Stimulated activated CD4-positive, alpha-beta T cell treated with anti-CD3 and anti-CD28 coated beads, Interleukin-4, amount 100 ng/mL, for 48 hours (primary cell): ENCODE measurements around the gene NUP205.

Experiments
- DNase-seq, 2 donors: peaks; one replicate each; pipeline ENCODE4 v3.0.0-alpha.2; 2020; ENCODE audit warnings: low read depth in 2 of 2

Gene NUP205

DNA sequence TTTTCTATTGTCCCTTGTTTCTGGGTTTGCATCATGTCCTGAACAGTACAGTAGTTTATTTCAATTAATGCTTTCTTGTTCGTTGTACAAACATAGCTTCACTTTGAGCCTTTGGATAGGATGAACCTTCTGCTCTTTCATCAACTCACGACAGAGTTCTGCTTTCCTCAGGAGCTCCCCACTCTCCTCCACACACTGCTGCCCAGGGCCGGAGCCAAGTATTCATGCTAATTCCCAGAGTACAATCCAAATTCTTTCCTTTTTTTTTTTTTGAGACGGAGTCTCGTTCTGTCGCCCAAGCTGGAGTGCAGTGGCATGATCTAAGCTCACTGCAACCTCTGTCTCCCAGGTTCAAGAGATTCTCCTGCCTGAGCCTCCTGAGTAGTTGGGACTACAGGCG is 7.5 kb upstream of the NUP205 start:
- no peak for DNase-seq

- DNase-seq, result no peak
These were observed 5.6 kb upstream of the NUP205 start for GRCh38 chr7:135552148-135552547.

DNA sequence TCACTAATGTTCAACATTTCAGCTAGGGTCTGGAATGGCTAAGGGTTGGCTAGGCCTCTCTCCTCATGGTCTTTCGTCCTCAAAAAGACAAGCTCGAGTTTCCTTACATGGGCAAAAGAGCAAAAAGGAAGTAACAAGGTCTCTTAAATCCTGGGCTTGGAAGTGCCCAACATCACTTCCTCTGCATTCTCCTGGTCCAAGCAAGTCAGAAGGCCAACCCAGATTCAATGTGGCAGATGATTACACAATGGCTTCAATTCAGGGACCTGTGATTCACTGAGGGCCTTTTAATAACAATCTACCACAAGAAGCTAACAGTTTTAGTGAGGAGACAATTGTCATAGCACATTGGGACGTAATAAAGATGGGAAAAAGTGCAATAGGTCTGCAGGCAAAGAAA is 4.4 kb upstream of the NUP205 start:
- no peak for DNase-seq

DNA sequence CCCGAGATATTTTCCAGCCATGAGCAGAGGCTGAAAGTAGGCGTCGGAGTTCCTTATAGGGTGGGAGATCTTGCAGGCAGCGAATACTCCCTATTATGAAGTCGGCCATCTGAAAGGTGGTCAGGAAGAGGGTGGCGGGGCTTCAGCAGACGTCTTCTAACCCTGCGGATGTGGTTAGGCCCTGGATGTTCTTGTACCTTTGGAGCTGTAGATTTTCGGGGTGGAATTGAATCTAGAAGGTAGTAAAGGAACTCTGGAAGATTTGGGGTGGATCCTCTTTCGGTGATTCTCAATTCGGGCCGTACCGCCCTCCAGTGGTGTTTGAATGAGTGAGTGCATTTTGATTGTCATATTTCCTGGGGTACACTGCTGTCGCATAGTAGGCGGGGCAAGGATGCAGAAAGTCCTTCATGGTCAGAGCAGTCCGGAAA is 635 bp downstream of the NUP205 start:
- peak; percentile 32 to 57 for DNase-seq

- DNase-seq, result no peak
These were observed 1.2 kb downstream of the NUP205 start for GRCh38 chr7:135558881-135559280.

DNA sequence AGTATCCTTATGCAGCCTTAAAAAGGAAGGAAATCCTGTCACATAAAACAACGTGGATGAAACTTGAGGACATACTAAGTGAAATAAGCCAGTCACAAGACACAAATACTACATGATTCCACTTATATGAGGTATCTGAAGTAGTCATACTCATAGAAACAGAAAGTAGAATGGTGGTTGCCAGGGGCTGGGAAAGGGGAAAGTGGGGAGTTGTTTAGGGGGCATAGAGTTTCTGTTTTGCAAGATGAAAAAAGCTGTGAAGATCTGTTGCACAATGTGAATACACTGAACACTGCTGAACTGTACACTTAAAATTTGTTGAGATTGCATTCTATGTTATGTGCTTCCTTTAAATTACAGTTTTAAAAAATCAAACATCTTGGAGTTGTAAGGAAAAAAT is 2.9 kb downstream of the NUP205 start:
- no peak for DNase-seq

DNA sequence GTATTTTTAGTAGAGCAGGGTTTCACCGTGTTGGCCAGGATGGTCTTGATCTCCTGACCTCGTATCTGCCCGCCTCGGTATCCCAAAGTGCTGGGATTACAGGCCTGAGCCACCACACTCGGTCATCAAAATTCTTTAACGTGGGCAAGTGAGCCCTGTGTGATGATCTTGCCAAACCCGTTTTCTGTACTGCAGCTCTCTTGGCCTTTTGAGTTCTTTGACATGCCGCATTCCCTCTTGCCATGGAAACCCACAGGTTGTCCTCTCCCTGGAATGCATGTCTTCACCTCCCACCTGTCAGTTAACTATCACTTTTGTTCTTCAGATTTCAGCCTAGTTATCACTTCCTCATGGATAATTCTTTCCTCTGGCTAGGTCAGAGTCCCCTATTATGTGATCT is 5.0 kb downstream of the NUP205 start:
- no peak for DNase-seq

- no peak for DNase-seq
These were observed 14.1 kb downstream of the NUP205 start for GRCh38 chr7:135571834-135572233.

DNA sequence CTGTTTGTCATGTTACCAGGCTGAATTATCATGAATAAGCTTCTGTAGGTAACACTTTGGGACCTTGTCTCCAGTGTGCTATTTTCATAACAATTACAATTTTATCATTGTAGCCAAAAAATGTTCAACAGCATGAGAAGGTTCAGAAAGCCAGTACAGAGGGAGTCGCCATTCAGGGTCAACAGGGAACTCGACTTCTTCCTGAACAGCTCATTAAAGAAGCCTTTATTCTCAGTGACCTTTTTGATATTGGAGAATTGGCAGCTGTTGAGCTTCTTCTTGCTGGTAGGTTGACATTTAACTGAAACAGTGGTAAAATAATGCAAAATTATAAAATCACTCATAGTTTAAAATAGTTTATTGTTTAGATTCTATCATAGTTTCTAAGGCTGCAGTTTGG is 15.8 kb downstream of the NUP205 start:
- DNase-seq, result no peak

- no peak for DNase-seq
These were observed 17.6 kb downstream of the NUP205 start for GRCh38 chr7:135575296-135575695.

DNA sequence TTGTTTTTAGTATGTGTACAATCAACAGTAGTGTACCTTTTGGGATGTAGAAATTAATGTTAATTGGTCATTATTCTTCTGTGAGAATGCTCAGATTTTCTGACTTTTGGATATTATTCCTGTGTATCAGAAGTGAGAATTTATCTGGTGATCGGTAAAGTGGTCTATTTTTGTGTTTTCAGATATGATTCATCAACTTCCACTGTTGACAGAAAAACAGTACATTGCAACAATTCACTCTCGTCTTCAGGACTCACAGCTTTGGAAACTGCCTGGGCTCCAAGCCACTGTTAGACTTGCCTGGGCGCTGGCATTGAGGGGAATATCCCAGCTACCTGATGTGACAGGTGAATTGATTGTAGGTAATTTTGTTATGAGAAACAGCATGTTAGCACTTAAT is 20.9 kb downstream of the NUP205 start:
- DNase-seq, result no peak

DNA sequence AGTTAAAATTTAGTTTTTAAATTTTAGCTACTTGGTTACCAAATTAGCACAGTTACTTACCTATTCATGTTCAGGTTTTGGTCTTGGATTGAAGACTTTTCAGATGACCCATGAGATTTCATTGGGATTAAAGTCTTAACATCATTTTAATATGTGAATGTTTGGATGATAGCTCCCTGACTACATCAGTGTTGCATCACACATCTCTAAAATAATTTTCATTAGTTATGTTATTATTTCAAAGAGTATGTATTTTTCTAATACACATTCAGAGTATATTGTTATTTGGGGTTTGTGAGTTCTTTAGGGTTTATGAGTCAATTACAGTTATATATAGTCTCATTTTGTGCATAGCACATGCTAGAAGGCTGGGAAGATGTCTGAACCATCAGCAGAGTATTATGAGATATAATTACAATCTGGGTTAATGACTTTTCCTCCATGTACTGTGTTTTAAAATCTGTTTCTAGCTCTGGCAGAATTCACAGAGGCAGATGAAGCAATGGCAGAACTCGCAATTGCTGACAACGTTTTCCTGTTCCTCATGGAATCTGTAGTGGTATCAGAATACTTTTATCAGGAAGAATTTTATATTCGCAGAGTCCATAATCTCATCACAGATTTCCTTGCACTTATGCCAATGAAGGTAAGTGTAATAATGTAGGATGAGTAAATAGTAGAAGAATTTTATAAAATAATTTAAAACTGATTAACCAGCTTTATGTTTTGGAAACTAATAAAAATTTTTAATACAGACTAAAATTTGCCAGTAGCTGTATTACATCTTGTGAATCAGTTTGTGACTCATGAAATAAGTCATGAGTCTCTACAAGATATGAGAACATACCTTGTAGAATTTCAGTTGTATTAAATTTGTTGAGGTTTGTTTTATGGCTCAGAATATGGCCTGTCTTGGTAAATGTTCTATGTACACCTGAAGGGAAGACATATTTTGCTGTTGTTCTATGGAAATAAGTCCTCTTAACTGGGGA is 26.9 kb downstream of the NUP205 start:
- no peak for DNase-seq

GRCh38 chr7:135597181-135597925 is 39.6 kb downstream of the NUP205 start:
- DNase-seq, result no peak

DNA sequence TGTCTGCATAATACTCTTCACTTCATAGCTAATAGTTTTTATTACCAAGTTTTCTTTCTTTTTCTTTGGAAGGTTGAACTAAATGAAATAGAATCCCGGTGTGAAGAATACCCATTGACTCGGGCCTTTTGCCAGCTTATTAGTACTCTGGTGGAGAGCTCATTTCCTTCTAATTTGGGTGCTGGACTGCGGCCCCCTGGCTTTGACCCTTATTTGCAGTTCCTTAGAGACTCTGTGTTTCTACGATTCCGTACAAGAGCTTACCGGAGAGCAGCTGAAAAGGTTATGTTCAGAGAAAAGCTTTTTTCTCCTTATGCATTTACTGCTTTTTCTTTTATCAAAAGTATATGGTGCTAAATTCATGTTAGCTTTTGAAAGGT is 40.2 kb downstream of the NUP205 start:
- DNase-seq, result no peak

- no peak for DNase-seq
These were observed 41.8 kb downstream of the NUP205 start for GRCh38 chr7:135599471-135599870.

- no peak for DNase-seq
These were observed 42.5 kb downstream of the NUP205 start for GRCh38 chr7:135600226-135600625.

DNA sequence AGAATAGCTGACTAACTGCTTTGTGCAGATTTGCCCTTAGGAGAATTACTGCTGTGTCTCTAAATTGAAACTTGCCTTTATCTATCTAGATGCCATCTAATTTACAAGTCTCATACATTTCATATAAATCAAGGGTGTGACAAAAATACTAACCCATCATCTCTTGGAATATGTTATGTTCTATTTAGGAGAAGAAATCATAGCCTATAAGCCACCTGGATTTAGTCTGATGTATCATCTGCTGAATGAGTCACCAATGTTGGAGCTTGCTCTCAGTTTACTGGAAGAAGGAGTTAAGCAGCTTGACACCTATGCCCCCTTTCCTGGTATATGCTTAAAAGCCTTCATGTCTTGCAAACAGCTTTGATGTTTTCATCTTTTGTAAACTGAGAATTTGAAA is 43.5 kb downstream of the NUP205 start:
- DNase-seq, result no peak

GRCh38 chr7:135602304-135602703 is 44.6 kb downstream of the NUP205 start:
- DNase-seq, result no peak

DNA sequence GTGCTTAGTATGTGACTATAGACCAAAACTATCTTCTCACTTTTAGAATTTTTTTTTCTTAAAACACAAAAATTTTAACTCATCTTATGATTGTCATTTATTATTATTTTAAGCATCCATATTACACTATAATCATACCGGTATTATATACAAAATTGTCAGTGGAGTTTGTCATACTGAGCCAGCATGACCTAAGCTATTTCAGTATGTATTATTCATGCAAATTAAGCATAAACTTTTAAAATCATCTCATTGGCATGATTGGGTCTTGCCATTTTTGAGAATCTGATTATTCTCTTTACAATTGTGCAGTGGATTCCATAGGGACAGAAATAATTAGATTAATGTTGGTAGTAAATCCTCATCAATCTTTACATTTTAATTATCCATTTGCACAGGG is 58.4 kb downstream of the NUP205 start:
- DNase-seq, result no peak

DNA sequence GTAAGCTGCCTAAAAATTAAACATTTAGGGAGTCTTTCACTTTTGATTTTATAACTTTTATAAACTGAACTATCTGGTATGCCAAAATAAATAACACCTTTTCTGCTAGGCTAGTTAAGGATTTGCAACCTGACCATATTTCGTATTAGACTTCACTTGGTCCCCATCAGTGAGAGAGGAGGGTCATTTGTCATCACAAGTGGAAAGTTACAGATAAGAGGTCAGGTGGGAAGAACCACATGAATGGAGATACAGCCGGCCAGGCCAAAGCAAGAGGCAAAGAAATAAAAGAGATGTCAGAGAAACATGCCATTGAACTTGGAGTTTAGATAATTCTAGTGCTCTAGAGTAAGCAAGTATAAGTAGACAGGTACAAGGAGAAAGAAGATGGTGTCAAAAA is 60.1 kb downstream of the NUP205 start:
- no peak for DNase-seq

DNA sequence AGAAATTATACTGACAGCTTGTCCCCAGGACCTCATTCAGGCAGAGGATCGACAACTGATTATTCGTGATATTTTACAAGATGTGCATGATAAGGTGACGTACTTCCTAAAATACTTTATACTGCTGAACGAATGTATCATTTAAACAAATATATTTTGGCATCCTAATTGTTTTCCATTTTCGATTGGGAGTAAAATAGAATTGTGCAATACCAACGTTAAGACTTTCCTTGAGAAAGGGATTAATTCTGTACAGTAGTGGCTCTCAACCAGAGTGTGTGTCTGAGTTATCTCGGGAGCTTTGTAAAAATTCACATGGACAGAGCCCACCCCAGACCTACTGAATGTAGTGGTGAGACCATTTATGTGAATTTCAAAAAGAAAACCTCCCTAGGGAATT is 60.8 kb downstream of the NUP205 start:
- DNase-seq, result no peak

GRCh38 chr7:135620447-135620846 is 62.7 kb downstream of the NUP205 start:
- no peak for DNase-seq
